Activated CD8-positive, alpha-beta memory T cell treated with anti-CD3 and anti-CD28 coated beads for 48 hours (primary cell): ENCODE data around the gene IRF2BP2.

ENCODE experiments used
- DNase-seq, 3 experiments: peaks; one replicate each; pipeline ENCODE4 v3.0.0-alpha.2; 2020; ENCODE audit warnings: low read depth in 2 of 3, low spot score in 2 of 3

IRF2BP2 gene

GRCh38 chr1:234585330-234586055 is 24.5 kb downstream of the IRF2BP2 start:
- no peak for DNase-seq

GRCh38 chr1:234584926-234585325 is 25.1 kb downstream of the IRF2BP2 start:
- no peak for DNase-seq

- DNase-seq = no peak
Observed at GRCh38 chr1:234584420-234584805, 25.6 kb downstream of the IRF2BP2 start.

- no peak for DNase-seq
Observed at GRCh38 chr1:234583755-234584419, 26.1 kb downstream of the IRF2BP2 start.

- no peak for DNase-seq
Observed at GRCh38 chr1:234582681-234583301, 27.2 kb downstream of the IRF2BP2 start.

- no peak for DNase-seq
Observed at GRCh38 chr1:234582186-234582585, 27.8 kb downstream of the IRF2BP2 start.

GRCh38 chr1:234581063-234581714 is 28.8 kb downstream of the IRF2BP2 start:
- DNase-seq = no peak

- DNase-seq = no peak
Observed at GRCh38 chr1:234579967-234580366, 30.0 kb downstream of the IRF2BP2 start.

- DNase-seq = no peak
Observed at GRCh38 chr1:234578735-234579134, 31.2 kb downstream of the IRF2BP2 start.

- DNase-seq = no peak
Observed at GRCh38 chr1:234578087-234578486, 31.9 kb downstream of the IRF2BP2 start.

- no peak for DNase-seq
Observed at GRCh38 chr1:234573711-234574299, 36.2 kb downstream of the IRF2BP2 start.

GRCh38 chr1:234572966-234573365 is 37.0 kb downstream of the IRF2BP2 start:
- DNase-seq = no peak

GRCh38 chr1:234571702-234572101 is 38.3 kb downstream of the IRF2BP2 start:
- DNase-seq = no peak

GRCh38 chr1:234570329-234571120 is 39.5 kb downstream of the IRF2BP2 start:
- DNase-seq = no peak

- no peak for DNase-seq
Observed at GRCh38 chr1:234568345-234568744, 41.6 kb downstream of the IRF2BP2 start.

- DNase-seq = no peak
Observed at GRCh38 chr1:234565132-234565531, 44.8 kb downstream of the IRF2BP2 start.

GRCh38 chr1:234564035-234565029 is 45.6 kb downstream of the IRF2BP2 start:
- no peak for DNase-seq

GRCh38 chr1:234562334-234562733 is 47.6 kb downstream of the IRF2BP2 start:
- no peak for DNase-seq

GRCh38 chr1:234561319-234561718 is 48.7 kb downstream of the IRF2BP2 start:
- DNase-seq = no peak
